GM12864 (cell line): Measurements from ENCODE around the gene YPEL4.

ENCODE experiments used
- DNase-seq: peaks from one replicate; pipeline ENCODE4 v3.0.0-alpha.2; 2011; ENCODE audit warnings: low read depth
- H3K4me3 ChIP-seq: 2 replicates; pipeline ENCODE4 v1.5.1; 2011; ENCODE audit warnings: mild to moderate bottlenecking, low read depth, low read length, control low read depth
- CTCF ChIP-seq: IDR thresholded peaks from 2 replicates; pipeline ENCODE4 v1.5.1; 2011; ENCODE audit warnings: low read depth, mild to moderate bottlenecking, moderate library complexity, low read length, control low read depth, inconsistent platforms; ENCODE audit errors: missing control alignments

Gene YPEL4

GRCh38 chr11:57639321-57640067, 10.2 kb downstream of the YPEL4 start:
- DNase-seq, result no peak
- no peak overlapping the region for H3K4me3 ChIP-seq
- no peak for TF ChIP-seq CTCF

- H3K4me3 ChIP-seq, result peak overlapping the region; percentile 41; the same call in 1 of the 2 replicates
- no peak for DNase-seq
- TF ChIP-seq CTCF, result peak; percentile 17
These were observed 10.8 kb downstream of the YPEL4 start for GRCh38 chr11:57638811-57639320.

- peak overlapping the region; percentile 41 for H3K4me3 ChIP-seq
- TF ChIP-seq CTCF, result no peak
- DNase-seq, result no peak
These were observed 11.5 kb downstream of the YPEL4 start for GRCh38 chr11:57638005-57638781.

- H3K4me3 ChIP-seq, result no peak overlapping the region
- DNase-seq, result no peak
- no peak for TF ChIP-seq CTCF
These were observed 12.1 kb downstream of the YPEL4 start for GRCh38 chr11:57637626-57638004.

- no peak overlapping the region for H3K4me3 ChIP-seq
- DNase-seq, result no peak
- TF ChIP-seq CTCF, result no peak
These were observed 14.5 kb downstream of the YPEL4 start for GRCh38 chr11:57635246-57635645.

- TF ChIP-seq CTCF, result no peak
- DNase-seq, result no peak
- H3K4me3 ChIP-seq, result no peak overlapping the region
These were observed 15.4 kb downstream of the YPEL4 start for GRCh38 chr11:57634311-57634710.
